Fibroblast of lung (primary cell): Measurements from ENCODE around the gene OR1A1.
"Not testable (repeated sequence)": the region's sequence is repeated elsewhere in the genome, so short reads cannot be mapped to it uniquely, and the experiment has no call there.

ENCODE experiments used
- EZH2 ChIP-seq: IDR thresholded peaks from 2 replicates; pipeline ENCODE4 v1.5.1; 2012; ENCODE audit warnings: low read length, control low read depth, mild to moderate bottlenecking; ENCODE audit errors: missing control alignments
- TF ChIP-seq, protein P1 (sequence below), 2 donors: IDR thresholded peaks in 1 of 2; conservative IDR thresholded peaks in 1 of 2; 1 replicate in 1 of 2; 2 replicates in 1 of 2; pipeline ENCODE4 v1.5.1; 2011 to 2012; ENCODE audit warnings: low read length in 2 of 2, control low read depth in 1 of 2, inconsistent platforms in 1 of 2, low read depth in 1 of 2, mild to moderate bottlenecking in 1 of 2

DNA sequence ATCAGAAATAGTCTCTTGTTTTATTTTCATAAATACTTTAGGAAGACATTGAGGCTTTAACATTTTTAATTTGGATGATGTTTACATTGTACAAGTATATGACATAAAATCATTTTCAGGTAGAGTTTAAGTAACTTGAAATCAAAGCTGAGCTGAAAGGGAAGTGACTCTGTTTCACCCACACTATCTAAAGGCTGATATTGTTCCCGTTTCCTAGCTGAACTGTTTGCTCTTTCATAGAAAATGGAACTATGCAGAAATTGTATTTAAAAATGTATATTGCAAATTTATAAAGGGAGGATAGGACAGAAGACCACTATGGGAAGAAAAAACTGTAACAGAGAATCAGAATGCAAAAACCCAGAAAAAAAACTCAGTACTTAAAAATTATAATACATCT lies 37.4 kb downstream of the OR1A1 start:
- TF ChIP-seq EZH2, result not testable (repeated sequence)
- TF ChIP-seq, protein P1, sequence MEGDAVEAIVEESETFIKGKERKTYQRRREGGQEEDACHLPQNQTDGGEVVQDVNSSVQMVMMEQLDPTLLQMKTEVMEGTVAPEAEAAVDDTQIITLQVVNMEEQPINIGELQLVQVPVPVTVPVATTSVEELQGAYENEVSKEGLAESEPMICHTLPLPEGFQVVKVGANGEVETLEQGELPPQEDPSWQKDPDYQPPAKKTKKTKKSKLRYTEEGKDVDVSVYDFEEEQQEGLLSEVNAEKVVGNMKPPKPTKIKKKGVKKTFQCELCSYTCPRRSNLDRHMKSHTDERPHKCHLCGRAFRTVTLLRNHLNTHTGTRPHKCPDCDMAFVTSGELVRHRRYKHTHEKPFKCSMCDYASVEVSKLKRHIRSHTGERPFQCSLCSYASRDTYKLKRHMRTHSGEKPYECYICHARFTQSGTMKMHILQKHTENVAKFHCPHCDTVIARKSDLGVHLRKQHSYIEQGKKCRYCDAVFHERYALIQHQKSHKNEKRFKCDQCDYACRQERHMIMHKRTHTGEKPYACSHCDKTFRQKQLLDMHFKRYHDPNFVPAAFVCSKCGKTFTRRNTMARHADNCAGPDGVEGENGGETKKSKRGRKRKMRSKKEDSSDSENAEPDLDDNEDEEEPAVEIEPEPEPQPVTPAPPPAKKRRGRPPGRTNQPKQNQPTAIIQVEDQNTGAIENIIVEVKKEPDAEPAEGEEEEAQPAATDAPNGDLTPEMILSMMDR (conservative IDR thresholded peaks at IDR 0.05 in 1 of 2, IDR thresholded peaks at IDR 0.05 in 1 of 2; ENCODE audit: low read depth in 1 of 2, low read length in 2 of 2), result not testable (repeated sequence)
